Myocyte (in vitro differentiated cells): Measurements from ENCODE around the gene FAM177B. TPM values are rescaled to one million over a fixed set of nuclear protein-coding genes. Genes with fewer than 3 reads are reported as not detected.
"Not testable (repeated sequence)": the region's sequence is repeated elsewhere in the genome, so short reads cannot be mapped to it uniquely, and the experiment has no call there.

Source experiments
- DNase-seq: peaks from one replicate; pipeline ENCODE4 v3.0.0-alpha.2; 2012; ENCODE audit warnings: low read depth
- total RNA-seq: library from RNA; depleted of rRNA; stranded (reverse); fragments of >200 nt; gene quantifications from 2 replicates; pipeline ENCODE4 v1.2.3, GENCODE V29; 2014

FAM177B gene
- total RNA-seq, 1 donor from 2014 or later = not detected

DNA sequence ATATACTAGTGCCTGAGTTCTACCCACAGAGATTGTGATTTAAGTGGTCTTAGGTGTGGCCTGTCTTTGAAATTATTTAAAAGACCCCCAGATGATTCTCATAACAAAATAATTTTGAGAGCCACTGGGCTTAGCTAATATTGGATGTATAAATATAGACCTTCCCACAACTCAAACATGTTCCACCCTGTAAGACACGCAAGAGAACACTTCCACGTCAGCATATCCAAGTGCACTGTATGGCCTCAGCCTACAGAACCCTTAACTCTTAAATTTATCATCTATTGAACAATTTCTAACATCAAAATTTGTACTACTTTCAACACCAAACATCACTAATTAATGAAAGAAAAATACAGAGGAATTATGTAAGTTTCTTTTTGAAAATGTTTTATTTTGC is 2.5 kb downstream of the FAM177B start:
- DNase-seq = no peak

GRCh38 chr1:222739929-222740328 is 2.9 kb downstream of the FAM177B start:
- DNase-seq = no peak

DNA sequence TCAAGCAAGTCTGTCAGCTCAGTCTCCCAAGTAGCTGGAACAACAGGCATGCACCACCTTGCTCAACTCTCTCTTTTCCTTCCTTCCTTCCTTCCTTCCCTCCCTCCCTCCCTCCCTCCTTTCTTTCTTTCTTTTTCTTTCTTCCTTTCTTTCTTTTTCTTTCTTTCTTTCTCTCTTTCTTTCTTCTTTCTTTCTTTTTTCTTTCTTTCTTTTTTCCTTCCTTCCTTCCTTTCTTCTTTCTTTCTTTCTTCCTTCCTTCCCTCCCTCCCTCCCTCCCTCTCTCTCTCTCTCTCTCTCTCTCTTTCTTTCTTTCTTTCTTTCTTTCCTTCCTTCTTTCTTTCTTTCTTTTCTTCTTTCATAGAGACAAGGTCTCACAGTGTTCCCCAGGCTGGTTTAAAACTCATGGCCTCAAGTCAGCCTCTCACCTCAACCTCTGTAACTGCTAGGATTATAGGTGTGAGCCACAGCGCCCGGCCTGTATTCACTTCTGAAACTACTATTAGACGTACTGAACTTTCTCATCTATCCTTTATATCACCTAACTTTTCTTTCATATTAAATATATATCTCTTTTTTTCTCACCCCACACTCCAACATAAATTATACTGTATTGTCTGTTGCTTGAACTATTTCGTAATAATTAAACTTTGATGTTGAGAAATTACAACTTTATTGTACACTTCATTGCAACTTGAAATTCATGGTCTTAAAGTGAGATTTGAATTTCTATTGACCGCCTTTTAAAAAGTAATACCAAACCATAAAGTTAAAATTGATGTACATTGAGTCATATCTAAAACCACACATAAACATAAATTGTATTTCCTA is 4.8 kb downstream of the FAM177B start:
- DNase-seq = not testable (repeated sequence)

- DNase-seq = no peak
These were observed 12.9 kb downstream of the FAM177B start for GRCh38 chr1:222749927-222750326.

DNA sequence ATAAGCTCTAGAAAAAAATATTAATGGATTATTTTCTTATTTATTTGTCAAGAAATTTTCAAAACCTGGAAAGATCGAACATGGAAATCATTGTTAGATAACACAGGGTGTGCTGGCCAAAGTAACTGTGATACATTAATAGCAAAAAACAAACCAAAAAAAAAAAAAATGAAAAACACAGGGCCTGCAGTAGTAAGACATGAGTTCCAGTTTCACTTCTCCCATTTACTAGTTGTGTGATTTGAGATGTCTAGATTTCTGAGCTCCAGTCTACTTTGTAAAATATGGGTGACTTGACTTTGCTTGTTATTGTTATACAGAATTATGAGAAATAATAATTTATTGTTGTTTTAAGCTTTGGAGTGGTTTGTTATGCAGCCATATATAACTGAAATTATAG is 13.6 kb downstream of the FAM177B start:
- DNase-seq = no peak

DNA sequence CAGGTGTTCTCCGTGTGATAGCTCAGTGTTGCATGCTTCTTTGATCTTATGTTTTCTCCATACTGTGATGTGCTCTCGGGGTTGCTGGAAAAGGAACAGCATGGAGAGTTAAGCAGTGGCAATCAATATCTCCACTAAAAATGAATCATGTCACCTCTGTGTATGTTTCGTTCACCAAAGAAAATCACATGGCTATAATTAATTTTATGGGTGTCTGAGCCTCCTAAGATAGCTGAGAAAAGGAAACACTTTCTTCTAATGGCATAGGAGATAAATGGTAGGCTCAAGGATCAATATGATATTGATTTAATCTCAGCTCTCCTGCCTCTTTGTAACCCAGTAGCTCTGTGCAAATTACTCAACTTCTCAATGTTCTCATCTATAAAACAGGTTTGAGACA is 14.3 kb downstream of the FAM177B start:
- no peak for DNase-seq

DNA sequence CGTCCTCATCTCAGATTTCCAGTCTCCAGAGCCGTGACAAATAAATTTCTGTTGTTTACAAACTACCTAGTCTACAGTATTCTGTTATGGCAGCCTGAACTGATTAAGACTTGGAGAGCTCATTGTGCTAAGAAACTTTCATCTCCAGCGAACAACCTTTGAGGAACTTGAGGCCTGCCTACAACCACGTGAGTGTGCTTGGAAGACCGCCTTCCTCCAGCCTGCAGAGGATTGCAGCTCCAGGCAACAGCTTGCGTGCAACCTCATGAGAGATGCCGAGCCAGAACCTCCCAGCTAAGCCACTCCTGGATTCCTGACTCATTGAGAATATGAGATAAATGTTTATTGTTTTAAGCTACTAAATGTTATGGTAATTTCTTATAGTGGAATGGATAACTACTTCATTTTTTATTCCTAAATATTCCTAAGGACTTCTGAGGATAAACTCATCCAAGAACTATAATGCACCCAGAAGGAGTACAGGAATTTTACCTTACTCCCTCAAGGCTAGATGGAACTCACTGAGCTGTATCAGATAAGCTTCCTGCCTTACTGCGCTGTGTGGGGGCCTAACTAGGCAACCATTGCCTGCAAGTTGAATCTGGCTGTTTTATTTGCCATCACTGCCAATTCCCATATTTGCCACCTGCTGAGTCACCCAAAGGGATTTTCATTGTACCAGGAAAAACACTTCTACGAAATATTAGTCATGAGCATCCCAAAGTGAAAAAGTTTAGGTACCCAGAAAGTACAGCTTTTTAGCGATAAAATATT is 17.6 kb downstream of the FAM177B start:
- DNase-seq = peak; percentile 81

GRCh38 chr1:222757646-222758268 is 20.8 kb downstream of the FAM177B start:
- DNase-seq = peak; percentile 37

DNA sequence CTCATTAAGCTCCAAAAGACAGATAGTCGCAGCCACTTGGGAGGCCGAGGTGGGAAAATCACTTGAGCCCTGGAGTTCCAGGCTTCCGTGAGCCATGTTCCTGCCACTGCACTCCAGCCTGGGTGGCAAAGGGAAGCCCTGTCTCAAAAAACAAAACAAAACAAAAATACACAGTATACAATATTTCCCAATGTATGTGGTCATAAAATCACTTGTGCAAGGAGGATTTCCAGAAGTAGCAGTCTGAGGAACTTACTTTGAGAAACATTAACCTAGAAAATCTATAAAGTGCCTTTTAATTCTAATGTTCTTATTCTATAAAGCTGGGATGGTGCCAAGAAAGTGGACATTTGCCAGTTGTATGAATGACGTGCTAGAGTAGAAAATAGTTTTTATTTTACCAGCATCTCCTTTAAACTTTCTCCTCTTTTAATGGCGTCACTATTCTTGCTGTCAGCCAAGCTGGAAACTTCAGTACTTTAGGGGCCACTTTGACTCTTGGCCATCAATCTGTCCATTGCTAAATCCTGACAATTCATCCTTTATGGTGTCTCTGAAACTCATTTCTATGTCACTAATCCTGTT is 22.5 kb downstream of the FAM177B start:
- DNase-seq = no peak

DNA sequence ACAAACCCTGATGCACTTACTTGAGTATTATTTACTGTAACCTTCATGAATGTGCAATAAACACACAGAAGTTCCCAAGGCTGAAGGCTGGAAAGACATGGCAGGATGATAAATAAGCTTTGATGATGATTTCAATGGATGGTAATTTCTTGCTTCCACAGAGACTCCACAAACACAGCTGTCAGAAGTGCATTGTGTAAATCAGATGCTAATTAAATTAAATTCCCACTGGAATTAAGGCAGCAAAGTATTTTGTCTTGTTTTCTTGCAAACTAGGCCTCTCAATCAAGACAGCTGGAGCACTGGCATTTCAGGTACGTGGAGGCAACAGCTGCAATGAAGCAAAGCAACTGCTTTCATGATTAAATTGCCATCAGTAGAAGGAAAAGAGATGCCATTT is 24.1 kb downstream of the FAM177B start:
- DNase-seq = peak; percentile 36

GRCh38 chr1:222762178-222762577 is 25.2 kb downstream of the FAM177B start:
- DNase-seq = not testable (repeated sequence)

DNA sequence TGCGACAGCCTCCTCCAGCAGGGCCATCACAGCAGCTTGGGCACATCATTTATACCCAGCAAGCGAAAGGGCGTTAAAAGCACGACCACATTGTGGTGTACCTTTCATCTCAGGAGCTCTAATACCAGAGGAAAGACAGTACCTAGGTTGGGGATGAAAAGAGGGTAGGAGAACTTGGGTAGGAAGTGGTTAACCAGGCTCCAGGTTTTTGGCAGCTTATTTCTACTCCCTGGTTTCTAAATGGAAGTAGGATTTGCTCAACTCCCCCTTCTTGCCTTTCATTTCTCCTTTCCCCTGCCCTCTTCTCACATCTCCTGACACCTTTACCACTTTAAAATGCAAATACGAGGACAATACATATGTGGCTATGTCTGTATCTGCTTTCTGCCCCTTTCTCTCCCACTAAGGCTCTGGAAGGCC is 30.2 kb downstream of the FAM177B start:
- no peak for DNase-seq

DNA sequence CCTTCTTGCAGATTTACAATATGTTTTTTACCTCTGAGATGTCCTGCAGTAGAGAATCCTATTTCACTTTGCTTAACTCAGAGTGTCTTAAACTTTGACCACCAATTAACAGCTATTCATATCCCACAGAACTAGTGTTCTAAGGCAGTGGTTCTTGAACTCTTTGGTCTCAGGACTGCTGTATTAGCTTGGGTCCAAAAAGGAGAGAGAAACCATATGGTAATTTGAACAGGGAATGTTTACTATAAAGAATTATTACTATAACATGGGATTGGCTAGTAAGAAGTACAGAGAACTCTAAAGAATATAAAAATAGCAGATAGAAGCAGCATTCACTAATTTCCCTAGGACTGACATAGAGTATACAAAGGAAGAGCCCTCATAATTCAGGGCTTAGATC is 31.6 kb downstream of the FAM177B start:
- no peak for DNase-seq

- DNase-seq = no peak
These were observed 32.2 kb downstream of the FAM177B start for GRCh38 chr1:222769181-222769580.

DNA sequence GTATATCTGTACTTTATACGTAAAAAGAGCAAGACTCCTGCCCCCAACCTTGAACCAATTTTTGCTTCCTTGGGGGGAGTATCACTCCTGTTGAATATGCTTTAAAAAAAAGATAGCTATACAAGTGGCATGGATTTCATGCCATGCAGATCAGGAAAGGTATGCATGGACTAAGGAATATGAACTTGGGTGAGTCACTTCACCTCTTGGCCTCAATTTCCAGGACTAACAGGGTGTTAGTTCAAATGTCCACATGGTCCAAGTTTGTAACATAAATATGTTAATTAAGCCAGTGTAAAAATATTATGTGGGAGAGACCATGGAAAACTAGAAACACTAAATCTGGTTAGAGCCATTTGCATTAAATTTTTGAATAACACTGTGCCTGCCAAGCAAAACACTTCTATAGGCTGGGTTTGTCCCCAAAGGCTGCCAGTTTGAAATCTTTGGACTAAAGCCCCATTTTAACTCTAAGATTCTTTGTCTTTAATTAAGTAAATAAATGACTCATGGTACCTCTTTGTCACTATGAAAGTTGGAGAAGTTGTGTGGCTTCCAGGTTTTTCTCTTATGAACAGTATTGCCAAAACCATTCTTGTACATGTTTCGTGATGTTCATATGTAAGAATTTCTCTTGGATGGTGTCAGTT is 33.1 kb downstream of the FAM177B start:
- no peak for DNase-seq

DNA sequence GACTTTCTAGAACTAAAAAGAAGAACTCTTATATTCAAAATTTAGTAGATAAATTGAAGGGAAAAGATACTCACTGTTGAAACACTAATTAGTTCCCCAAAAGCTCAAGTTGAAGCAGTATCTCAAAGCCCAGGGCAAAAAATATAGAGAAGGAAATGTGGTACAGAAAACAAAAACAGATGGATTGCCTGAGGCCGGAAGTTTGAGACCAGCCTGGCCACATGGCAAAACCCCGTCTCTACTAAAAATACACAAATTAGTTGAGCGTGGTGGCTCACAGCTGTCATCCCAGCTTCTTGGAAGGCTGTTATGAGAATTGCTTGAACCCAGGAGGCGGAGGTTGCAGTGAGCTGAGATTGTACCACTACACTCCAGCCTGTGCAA is 36.0 kb downstream of the FAM177B start:
- peak; percentile 80 for DNase-seq

GRCh38 chr1:222777463-222777862 is 40.5 kb downstream of the FAM177B start:
- no peak for DNase-seq

- DNase-seq = no peak
These were observed 41.0 kb downstream of the FAM177B start for GRCh38 chr1:222777977-222778376.

DNA sequence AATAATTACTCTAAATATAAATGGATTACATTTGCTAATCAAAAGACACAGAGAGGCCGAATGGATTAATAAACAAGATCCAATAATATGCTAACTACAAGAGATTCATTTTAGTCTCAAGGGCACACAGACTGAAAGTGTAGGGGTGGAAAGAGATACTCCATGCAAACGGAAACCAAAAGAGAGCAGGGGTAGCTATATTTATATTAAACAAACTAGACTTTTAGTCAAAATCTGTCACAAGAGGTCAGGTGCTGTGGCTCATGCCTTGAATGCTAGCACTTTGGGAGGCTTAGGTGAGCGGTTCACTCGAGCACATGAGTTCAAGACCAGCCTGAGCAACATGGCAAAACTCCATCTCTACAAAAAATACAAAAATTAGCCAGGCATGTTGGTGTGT is 44.2 kb downstream of the FAM177B start:
- no peak for DNase-seq

- no peak for DNase-seq
These were observed 46.0 kb downstream of the FAM177B start for GRCh38 chr1:222783051-222783450.

- DNase-seq = no peak
These were observed 47.4 kb downstream of the FAM177B start for GRCh38 chr1:222784371-222784770.
